AG04450 (cell line): ENCODE results near the gene CNTFR. TPM values are rescaled to one million over a fixed set of nuclear protein-coding genes. Genes with fewer than 3 reads are reported as not detected.

ENCODE experiments used
- CTCF ChIA-PET: fragments of 300-600, 350-600 bp; formaldehyde crosslinking; extraction: SDS; loops from one replicate; lab custom pipeline; 2022; ENCODE audit warnings: antibody characterized with exemption, inconsistent platforms; lab: Charles Lee
- POLR2A ChIA-PET: fragments of 350-600 bp; formaldehyde crosslinking; extraction: SDS; loops from one replicate; lab custom pipeline; 2021; ENCODE audit warnings: antibody characterized with exemption, inconsistent platforms; lab: Yijun Ruan, JAX
- DNase-seq: peaks from one replicate; pipeline ENCODE4 v3.0.0-alpha.2; 2011; ENCODE audit warnings: low read depth, low spot score
- H3K27ac ChIP-seq: one replicate; pipeline ENCODE4 v1.5.1; 2012; ENCODE audit warnings: low read depth, low read length, control low read depth
- H3K27me3 ChIP-seq: one replicate; pipeline ENCODE4 v1.6.0; 2012; ENCODE audit warnings: low read length; ENCODE audit not compliant: control insufficient read depth, insufficient read depth
- H3K4me3 ChIP-seq: 2 replicates; pipeline ENCODE4 v1.5.1; 2011; ENCODE audit warnings: mild to moderate bottlenecking, low read depth, low read length, control low read depth
- H3K9me3 ChIP-seq: 2 replicates; pipeline ENCODE4 v1.5.1; 2012; ENCODE audit warnings: low read length; ENCODE audit not compliant: control insufficient read depth, insufficient read depth
- CTCF ChIP-seq: IDR thresholded peaks from 2 replicates; pipeline ENCODE4 v1.5.1; 2011; ENCODE audit warnings: low read depth, low read length, control low read depth, inconsistent platforms
- polyA plus RNA-seq: library from polyadenylated mRNA; depleted of rRNA; stranded (reverse); fragments of >200 nt; gene quantifications from 2 replicates; pipeline ENCODE4 v1.2.3, GENCODE V29; 2011

The CNTFR gene
- polyA plus RNA-seq, 1 experiment: not detected

GRCh38 chr9:34521406-34522045 lies 68.0 kb downstream of the CNTFR start:
- Histone ChIP-seq H3K9me3 (no peaks in the 10 kb centered on the region), H3K27ac (no peak overlapping the region), H3K4me3 (no peak overlapping the region), H3K27me3 (peaks cover 32% of the 10 kb centered on the region)
- POLR2A ChIA-PET: no interaction called here
- no peak for TF ChIP-seq CTCF
- DNase-seq: no peak
- CTCF ChIA-PET: no interaction called here

- TF ChIP-seq CTCF: no peak
- ChIA-PET POLR2A (no interaction called here), CTCF (interaction anchor here (1.9 kb wide), 1 partner anchor 20 kb away, joined by 8 read pairs; no protein-coding TSS in a partner anchor)
These were observed 68.8 kb downstream of the CNTFR start for GRCh38 chr9:34520505-34521385.

GRCh38 chr9:34520096-34520495 lies 69.4 kb downstream of the CNTFR start:
- Histone ChIP-seq H3K27ac (no peak overlapping the region), H3K9me3 (no peaks in the 10 kb centered on the region), H3K27me3 (peaks cover 32% of the 10 kb centered on the region), H3K4me3 (no peak overlapping the region)
- TF ChIP-seq CTCF: no peak
- no peak for DNase-seq
- ChIA-PET POLR2A (no interaction called here), CTCF (interaction anchor here (1.2 to 1.9 kb wide), 2 partner anchors 20 to 116 kb away, joined by 3 to 8 read pairs; no protein-coding TSS in a partner anchor)

More at GRCh38 chr9:34520505-34521385, 68.8 kb downstream of the CNTFR start:
- Histone ChIP-seq H3K27ac (no peak overlapping the region), H3K27me3 (peaks cover 32% of the 10 kb centered on the region), H3K9me3 (no peaks in the 10 kb centered on the region), H3K4me3 (no peak overlapping the region)
- DNase-seq: no peak

- H3K27me3 ChIP-seq: peaks cover 31% of the 10 kb centered on the region
- H3K4me3 ChIP-seq: no peak overlapping the region
- ChIA-PET CTCF (interaction anchor here (1.0 to 1.9 kb wide), 3 partner anchors 19 to 116 kb away, joined by 3 to 8 read pairs (median 4); no protein-coding TSS in a partner anchor), POLR2A (no interaction called here)
- H3K9me3 ChIP-seq: no peaks in the 10 kb centered on the region
- H3K27ac ChIP-seq: no peak overlapping the region
- DNase-seq: no peak
- TF ChIP-seq CTCF: no peak
These were observed 70.1 kb downstream of the CNTFR start for GRCh38 chr9:34519321-34520020.
